HEK293T (cell line): ENCODE results near the gene KCNMA1.

Source experiments
- CTCF ChIA-PET: fragments of 350-600 bp; formaldehyde crosslinking; extraction: SDS; loops from one replicate; lab custom pipeline; 2021; ENCODE audit warnings: antibody characterized with exemption, inconsistent platforms; lab: Yijun Ruan, JAX
- POLR2A ChIA-PET: fragments of 350-600 bp; formaldehyde crosslinking; extraction: SDS; loops from one replicate; lab custom pipeline; 2020; ENCODE audit warnings: antibody characterized with exemption, inconsistent platforms; lab: Yijun Ruan, JAX
- DNase-seq: peaks from one replicate; pipeline ENCODE4 v3.0.0; 2012; ENCODE audit warnings: mixed read lengths; ENCODE audit errors: extremely low spot score
- ARNT ChIP-seq: fragments of 450-650 bp; IDR thresholded peaks from 2 replicates; pipeline ENCODE4 v1.6.1; 2017; ENCODE audit warnings: mild to moderate bottlenecking
- BHLHE40 ChIP-seq: fragments of 450-650 bp; IDR thresholded peaks from 2 replicates; pipeline ENCODE4 v1.6.1; 2016; ENCODE audit warnings: mild to moderate bottlenecking, moderate library complexity, borderline replicate concordance
- CTBP1 ChIP-seq: fragments of 450-650 bp; IDR thresholded peaks from 2 replicates; pipeline ENCODE4 v1.6.1; 2016; ENCODE audit warnings: borderline replicate concordance
- ELF4 ChIP-seq: fragments of 450-650 bp; IDR thresholded peaks from 2 replicates; pipeline ENCODE4 v1.6.1; 2017; ENCODE audit warnings: antibody characterized with exemption
- FOXA1 ChIP-seq: fragments of 450-650 bp; IDR thresholded peaks from 2 replicates; pipeline ENCODE4 v1.6.1; 2016; ENCODE audit warnings: mild to moderate bottlenecking
- FOXK2 ChIP-seq: fragments of 450-650 bp; IDR thresholded peaks from 2 replicates; pipeline ENCODE4 v1.6.1; 2016; ENCODE audit warnings: mild to moderate bottlenecking
- FOXM1 ChIP-seq: fragments of 450-650 bp; IDR thresholded peaks from 2 replicates; pipeline ENCODE4 v1.6.1; 2017; ENCODE audit warnings: mild to moderate bottlenecking, borderline replicate concordance
- HDGF ChIP-seq: fragments of 450-650 bp; IDR thresholded peaks from 2 replicates; pipeline ENCODE4 v1.6.1; 2017; ENCODE audit warnings: antibody characterized with exemption, borderline replicate concordance
- L3MBTL2 ChIP-seq: fragments of 450-650 bp; conservative IDR thresholded peaks from 2 replicates; pipeline ENCODE4 v1.6.1; 2016; ENCODE audit warnings: mild to moderate bottlenecking
- LEF1 ChIP-seq: fragments of 450-650 bp; IDR thresholded peaks from 2 replicates; pipeline ENCODE4 v1.6.1; 2017; ENCODE audit warnings: mild to moderate bottlenecking, borderline replicate concordance
- NFRKB ChIP-seq: fragments of 450-650 bp; IDR thresholded peaks from 2 replicates; pipeline ENCODE4 v1.6.1; 2016; ENCODE audit warnings: mild to moderate bottlenecking, moderate library complexity
- SP1 ChIP-seq: fragments of 450-650 bp; IDR thresholded peaks from 2 replicates; pipeline ENCODE4 v1.6.1; 2017
- SUZ12 ChIP-seq: fragments of 450-650 bp; IDR thresholded peaks from 2 replicates; pipeline ENCODE4 v1.6.1; 2016; ENCODE audit warnings: mild to moderate bottlenecking
- TARDBP ChIP-seq: fragments of 450-650 bp; IDR thresholded peaks from 2 replicates; pipeline ENCODE4 v1.6.1; 2016
- ZNF384 ChIP-seq: fragments of 450-650 bp; IDR thresholded peaks from 2 replicates; pipeline ENCODE4 v1.6.1; 2016
- TF ChIP-seq, protein P1 (sequence below): fragments of 450-650 bp; IDR thresholded peaks from 2 replicates; pipeline ENCODE4 v1.6.1; 2016

Gene KCNMA1

DNA sequence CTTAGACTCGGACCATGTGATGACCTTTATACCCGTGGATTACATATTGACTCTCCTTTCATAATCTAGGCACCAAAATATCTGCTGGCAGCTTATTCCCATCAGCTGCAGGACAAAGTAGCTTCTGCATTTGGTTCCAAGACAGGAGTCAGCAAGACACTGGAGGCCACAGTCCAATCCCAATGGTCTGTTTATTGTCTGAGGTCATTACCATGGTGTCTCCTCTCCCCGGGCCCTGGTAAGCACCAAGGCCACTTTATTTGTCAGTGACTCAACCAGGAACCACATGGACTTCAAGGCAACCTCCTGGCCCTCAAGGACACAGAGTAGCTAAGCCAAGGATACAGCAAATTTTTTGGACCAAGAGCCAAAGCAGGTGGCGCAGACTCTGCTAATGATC lies 36.1 kb downstream of the KCNMA1 start:
- no peak for DNase-seq
- CTCF ChIA-PET: no interaction called here
- POLR2A ChIA-PET: no interaction called here
- no peak for TF ChIP-seq L3MBTL2
- TF ChIP-seq BHLHE40: no peak
- no peak for TF ChIP-seq FOXA1
- TF ChIP-seq TARDBP: no peak
- TF ChIP-seq FOXM1: no peak
- TF ChIP-seq CTBP1: no peak
- no peak for TF ChIP-seq HDGF
- no peak for TF ChIP-seq ARNT
- no peak for TF ChIP-seq FOXK2
- TF ChIP-seq ZNF384: no peak
- no peak for TF ChIP-seq ELF4
- TF ChIP-seq SP1: no peak
- TF ChIP-seq LEF1: no peak
- TF ChIP-seq, protein P1, sequence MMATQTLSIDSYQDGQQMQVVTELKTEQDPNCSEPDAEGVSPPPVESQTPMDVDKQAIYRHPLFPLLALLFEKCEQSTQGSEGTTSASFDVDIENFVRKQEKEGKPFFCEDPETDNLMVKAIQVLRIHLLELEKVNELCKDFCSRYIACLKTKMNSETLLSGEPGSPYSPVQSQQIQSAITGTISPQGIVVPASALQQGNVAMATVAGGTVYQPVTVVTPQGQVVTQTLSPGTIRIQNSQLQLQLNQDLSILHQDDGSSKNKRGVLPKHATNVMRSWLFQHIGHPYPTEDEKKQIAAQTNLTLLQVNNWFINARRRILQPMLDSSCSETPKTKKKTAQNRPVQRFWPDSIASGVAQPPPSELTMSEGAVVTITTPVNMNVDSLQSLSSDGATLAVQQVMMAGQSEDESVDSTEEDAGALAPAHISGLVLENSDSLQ: no peak
- TF ChIP-seq SUZ12: no peak

DNA sequence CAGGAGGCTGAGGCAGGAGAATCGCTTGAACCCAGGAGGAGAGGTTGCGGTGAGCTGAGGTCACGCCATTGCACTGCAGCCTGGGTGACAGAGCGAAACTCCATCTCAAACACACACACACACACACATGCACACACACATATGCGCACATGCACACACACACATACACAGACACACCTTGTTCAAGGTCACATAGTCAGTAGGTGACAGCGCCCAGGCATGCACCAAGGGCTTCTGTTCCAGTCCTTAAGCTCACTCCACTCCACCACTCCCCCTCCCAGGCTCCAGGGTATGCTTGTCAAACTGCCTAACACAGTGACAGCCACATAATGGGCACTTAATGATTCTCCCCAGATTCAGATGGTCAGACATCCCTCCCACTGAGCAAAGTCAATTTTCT lies 37.0 kb downstream of the KCNMA1 start:
- DNase-seq: no peak
- ChIA-PET CTCF (no interaction called here), POLR2A (no interaction called here)
- no peak for TF ChIP-seq TARDBP
- no peak for TF ChIP-seq SP1

DNA sequence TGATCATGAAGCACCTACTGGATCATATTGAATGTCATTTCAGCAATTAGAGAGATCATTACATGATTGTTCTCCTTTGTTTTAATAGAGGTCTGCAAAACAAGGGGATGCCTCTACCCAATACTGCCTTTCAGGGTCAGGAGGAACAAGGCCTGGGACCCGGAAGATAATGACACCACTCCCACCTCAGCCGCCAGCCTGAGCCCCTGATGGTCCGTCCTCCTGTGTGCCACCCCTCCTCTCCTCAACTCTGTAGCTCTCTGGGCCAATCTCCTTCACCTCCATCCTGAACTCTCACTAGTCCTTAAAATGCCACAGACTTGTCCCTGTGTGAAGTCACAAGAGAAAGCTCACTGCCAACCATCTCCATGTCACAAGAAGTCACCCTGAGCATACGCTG lies 38.0 kb downstream of the KCNMA1 start:
- ChIA-PET POLR2A (no interaction called here), CTCF (no interaction called here)
- TF ChIP-seq L3MBTL2 (no peak), SP1 (no peak), ZNF384 (no peak), BHLHE40 (no peak)
- TF ChIP-seq, protein P1: no peak
- DNase-seq: no peak

DNA sequence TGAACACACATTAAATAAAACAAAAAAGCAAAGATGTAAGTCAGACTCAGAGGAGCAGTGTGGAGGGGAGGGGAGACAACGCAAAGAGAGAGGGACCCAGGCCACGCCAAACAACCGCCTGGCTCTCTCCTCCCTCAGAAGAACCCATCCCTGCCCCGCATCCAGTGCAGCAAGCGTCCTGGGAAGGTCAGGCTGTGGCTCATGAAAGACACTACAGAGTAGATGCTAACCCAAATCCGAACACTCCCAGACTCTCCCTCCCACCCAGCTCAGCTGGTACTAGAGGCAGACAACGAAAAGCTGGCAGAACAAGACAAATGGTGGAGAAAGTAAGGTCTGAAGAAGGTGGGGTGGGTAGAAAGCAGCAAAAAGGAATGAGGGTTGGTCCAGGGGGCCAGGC lies 39.0 kb downstream of the KCNMA1 start:
- TF ChIP-seq L3MBTL2 (no peak), ARNT (no peak), NFRKB (no peak), FOXM1 (no peak), ZNF384 (no peak), FOXK2 (no peak), TARDBP (no peak), SP1 (no peak), CTBP1 (no peak), FOXA1 (no peak), HDGF (no peak)
- TF ChIP-seq, protein P1: no peak
- ChIA-PET CTCF (interaction anchor here (0.6 kb wide), 1 partner anchor 63 kb away, joined by 3 read pairs; no protein-coding TSS in a partner anchor), POLR2A (no interaction called here)
- DNase-seq: no peak

DNA sequence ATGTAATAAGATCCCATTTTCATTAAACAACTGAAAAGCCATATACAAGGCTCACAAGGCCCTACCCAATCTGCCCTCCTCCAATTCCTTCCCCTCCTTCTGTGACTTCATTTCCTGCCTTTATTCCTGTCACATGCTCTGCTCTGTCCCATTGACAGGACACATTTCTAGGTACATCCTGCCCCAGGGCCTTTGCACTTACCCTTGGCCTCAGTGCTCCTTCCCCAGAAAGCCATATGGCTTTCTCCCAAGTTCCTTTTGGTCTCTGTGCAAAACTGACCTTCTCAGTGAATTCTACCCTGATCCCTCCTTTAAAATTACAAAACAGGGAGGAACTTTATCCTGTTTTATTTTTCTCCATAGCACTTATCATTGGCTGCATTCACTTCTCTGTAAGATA lies 40.0 kb downstream of the KCNMA1 start:
- no peak for DNase-seq
- TF ChIP-seq ARNT (no peak), ZNF384 (no peak), SP1 (no peak), NFRKB (no peak), FOXK2 (no peak), ELF4 (no peak), HDGF (no peak), L3MBTL2 (no peak)
- TF ChIP-seq, protein P1: no peak
- ChIA-PET POLR2A (no interaction called here), CTCF (no interaction called here)

DNA sequence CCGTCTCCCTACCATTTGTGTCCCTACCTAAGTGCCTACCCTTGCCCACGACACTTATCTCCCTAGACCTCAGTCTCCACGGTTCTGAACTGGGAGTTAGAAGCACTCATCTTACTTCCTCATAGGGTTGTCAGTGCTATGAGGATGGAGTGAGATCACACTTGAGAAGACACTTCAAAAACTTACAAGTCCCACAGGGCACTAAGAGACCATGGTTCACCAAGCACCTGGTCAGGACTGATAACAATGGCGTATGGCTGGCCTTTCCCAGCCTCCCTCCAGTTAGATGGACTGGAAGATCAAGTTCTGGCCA lies 43.2 kb downstream of the KCNMA1 start:
- no peak for DNase-seq
- ChIA-PET POLR2A (no interaction called here), CTCF (no interaction called here)
- TF ChIP-seq ZNF384: no peak
- no peak for TF ChIP-seq TARDBP
- TF ChIP-seq ARNT: no peak
- no peak for TF ChIP-seq BHLHE40
- TF ChIP-seq, protein P1: no peak
- TF ChIP-seq HDGF: no peak
- no peak for TF ChIP-seq CTBP1
- TF ChIP-seq SUZ12: no peak
- no peak for TF ChIP-seq L3MBTL2
- no peak for TF ChIP-seq FOXK2
- TF ChIP-seq ELF4: no peak
- TF ChIP-seq FOXA1: no peak
- no peak for TF ChIP-seq FOXM1
- TF ChIP-seq SP1: no peak
- no peak for TF ChIP-seq NFRKB
- no peak for TF ChIP-seq LEF1
